A673 (cell line): ENCODE measurements around the gene AARS2. TPM values are rescaled to one million over a fixed set of nuclear protein-coding genes. Genes with fewer than 3 reads are reported as not detected.
A peak's percentile ranks its signal among the peaks of the same experiment; 100 is the strongest.

Source experiments
- BruUV-seq: library from RNA; stranded (reverse); fragments of 400-500 nt; replicated peaks from 2 replicates; lab custom pipeline; 2021; lab: Mats Ljungman, UMichigan
- CTCF ChIA-PET: fragments of 300-600 bp; sonication (Branson Sonifier 250); formaldehyde crosslinking; loops from one replicate; lab custom pipeline; 2022; ENCODE audit warnings: antibody characterized with exemption; lab: Charles Lee
- POLR2A ChIA-PET: fragments of 300-600 bp; sonication (Branson Sonifier 250); formaldehyde crosslinking; loops from one replicate; lab custom pipeline; 2022; ENCODE audit warnings: antibody characterized with exemption; ENCODE audit not compliant: low non-redundant PET; lab: Charles Lee
- DNase-seq: peaks from one replicate; pipeline ENCODE4 v3.0.0-alpha.2; 2015; ENCODE audit warnings: low spot score
- H3K27ac ChIP-seq: fragments of 200-600 bp; sonication (generic); 2 replicates; pipeline ENCODE4 v1.5.1; 2016; ENCODE audit warnings: mixed run types, low read depth, mild to moderate bottlenecking, mixed read lengths, antibody characterized with exemption, low read length; ENCODE audit not compliant: poor library complexity, severe bottlenecking
- H3K27me3 ChIP-seq: fragments of 200-600 bp; sonication (generic); replicated peaks from 2 replicates; pipeline ENCODE4 v1.6.1; 2017; ENCODE audit warnings: mixed run types, low read depth, mild to moderate bottlenecking, mixed read lengths, antibody characterized with exemption, low read length; ENCODE audit not compliant: insufficient read depth, poor library complexity
- H3K36me3 ChIP-seq: fragments of 200-600 bp; sonication (generic); 2 replicates; pipeline ENCODE4 v1.6.1; 2016; ENCODE audit warnings: mixed run types, mild to moderate bottlenecking, mixed read lengths, antibody characterized with exemption, low read length; ENCODE audit not compliant: insufficient read depth, poor library complexity, severe bottlenecking
- H3K4me1 ChIP-seq: fragments of 200-600 bp; sonication (generic); 2 replicates; pipeline ENCODE4 v1.6.1; 2017; ENCODE audit warnings: mixed run types, mild to moderate bottlenecking, mixed read lengths, antibody characterized with exemption, low read length; ENCODE audit not compliant: insufficient read depth, poor library complexity, severe bottlenecking
- H3K4me3 ChIP-seq: fragments of 200-600 bp; sonication (generic); 2 replicates; pipeline ENCODE4 v1.5.1; 2016; ENCODE audit warnings: low read depth, mixed run types, mild to moderate bottlenecking, mixed read lengths, low read length; ENCODE audit not compliant: poor library complexity, severe bottlenecking
- H3K9me3 ChIP-seq: fragments of 200-600 bp; sonication (generic); 2 replicates; pipeline ENCODE4 v1.6.1; 2016; ENCODE audit warnings: mixed run types, low read depth, mild to moderate bottlenecking, mixed read lengths, antibody characterized with exemption, low read length; ENCODE audit not compliant: poor library complexity, severe bottlenecking
- EZH2 ChIP-seq: fragments of 200-600 bp; sonication (generic); IDR thresholded peaks from 2 replicates; pipeline ENCODE4 v1.6.1; 2017; ENCODE audit warnings: borderline replicate concordance, low read depth, mild to moderate bottlenecking, mixed read lengths, antibody characterized with exemption, low read length; ENCODE audit not compliant: poor library complexity, severe bottlenecking
- intact Hi-C: fragments of 100-400 bp; cut with micrococcal nuclease; formaldehyde crosslinking; loops from one replicate; pipeline ENCODE4 v1.10.0; 2022; ENCODE audit not compliant: unreplicated experiment
- total RNA-seq: library from RNA; stranded (reverse); gene quantifications from 2 replicates; pipeline ENCODE4 v1.2.3, GENCODE V29; 2021
- TF ChIP-seq, protein P1 (sequence below): fragments of 300-800, 200-600 bp; sonication (generic); conservative IDR thresholded peaks from 2 replicates; pipeline ENCODE4 v1.5.1; 2017; ENCODE audit warnings: low read depth, mild to moderate bottlenecking, antibody characterized with exemption, low read length, moderate library complexity, mixed read lengths

AARS2 gene
- total RNA-seq, 1 experiment from 2014 or later: 25.0 TPM

- H3K4me3 ChIP-seq: no peak within 1 kb of the TSS
- intact Hi-C loops: no loop called here
- TF ChIP-seq, protein P1, sequence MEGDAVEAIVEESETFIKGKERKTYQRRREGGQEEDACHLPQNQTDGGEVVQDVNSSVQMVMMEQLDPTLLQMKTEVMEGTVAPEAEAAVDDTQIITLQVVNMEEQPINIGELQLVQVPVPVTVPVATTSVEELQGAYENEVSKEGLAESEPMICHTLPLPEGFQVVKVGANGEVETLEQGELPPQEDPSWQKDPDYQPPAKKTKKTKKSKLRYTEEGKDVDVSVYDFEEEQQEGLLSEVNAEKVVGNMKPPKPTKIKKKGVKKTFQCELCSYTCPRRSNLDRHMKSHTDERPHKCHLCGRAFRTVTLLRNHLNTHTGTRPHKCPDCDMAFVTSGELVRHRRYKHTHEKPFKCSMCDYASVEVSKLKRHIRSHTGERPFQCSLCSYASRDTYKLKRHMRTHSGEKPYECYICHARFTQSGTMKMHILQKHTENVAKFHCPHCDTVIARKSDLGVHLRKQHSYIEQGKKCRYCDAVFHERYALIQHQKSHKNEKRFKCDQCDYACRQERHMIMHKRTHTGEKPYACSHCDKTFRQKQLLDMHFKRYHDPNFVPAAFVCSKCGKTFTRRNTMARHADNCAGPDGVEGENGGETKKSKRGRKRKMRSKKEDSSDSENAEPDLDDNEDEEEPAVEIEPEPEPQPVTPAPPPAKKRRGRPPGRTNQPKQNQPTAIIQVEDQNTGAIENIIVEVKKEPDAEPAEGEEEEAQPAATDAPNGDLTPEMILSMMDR: no peak
- peak; percentile 25 for TF ChIP-seq EZH2
- H3K9me3 ChIP-seq: no peaks in the 10 kb centered on the region
- no peaks in the 10 kb centered on the region for H3K4me1 ChIP-seq
- BruUV-seq: no TSS peak
- ChIA-PET POLR2A (no interaction called here), CTCF (interaction anchor here (0.5 kb wide), 1 partner anchor 64 kb away, joined by 3 read pairs; no protein-coding TSS in a partner anchor)
- no peaks in the 10 kb centered on the region for H3K36me3 ChIP-seq
- H3K27me3 ChIP-seq: peaks cover 36% of the 10 kb centered on the region
- H3K27ac ChIP-seq: no peak within 1 kb of the TSS
- no peak for DNase-seq
These were observed 29.3 kb upstream of the AARS2 start, which contains the start of gene SPATS1 for GRCh38 chr6:44342489-44342888. Gene SPATS1, plus strand, starts transcription at chr6:44342650. Its CDS starts 446 bp downstream, at chr6:44343096.

- intact Hi-C loops: no loop called here
- H3K4me3 ChIP-seq: no peak overlapping the region
- no peaks in the 10 kb centered on the region for H3K36me3 ChIP-seq
- peaks cover 36% of the 10 kb centered on the region for H3K27me3 ChIP-seq
- no peak overlapping the region for H3K27ac ChIP-seq
- DNase-seq: no peak
- no peak for TF ChIP-seq EZH2
- TF ChIP-seq, protein P1: no peak
- CTCF ChIA-PET: no interaction called here
- no peaks in the 10 kb centered on the region for H3K9me3 ChIP-seq
- POLR2A ChIA-PET: no interaction called here
- H3K4me1 ChIP-seq: no peaks in the 10 kb centered on the region
- no TSS peak for BruUV-seq
These were observed 28.9 kb upstream of the AARS2 start for GRCh38 chr6:44342052-44342451.

DNA sequence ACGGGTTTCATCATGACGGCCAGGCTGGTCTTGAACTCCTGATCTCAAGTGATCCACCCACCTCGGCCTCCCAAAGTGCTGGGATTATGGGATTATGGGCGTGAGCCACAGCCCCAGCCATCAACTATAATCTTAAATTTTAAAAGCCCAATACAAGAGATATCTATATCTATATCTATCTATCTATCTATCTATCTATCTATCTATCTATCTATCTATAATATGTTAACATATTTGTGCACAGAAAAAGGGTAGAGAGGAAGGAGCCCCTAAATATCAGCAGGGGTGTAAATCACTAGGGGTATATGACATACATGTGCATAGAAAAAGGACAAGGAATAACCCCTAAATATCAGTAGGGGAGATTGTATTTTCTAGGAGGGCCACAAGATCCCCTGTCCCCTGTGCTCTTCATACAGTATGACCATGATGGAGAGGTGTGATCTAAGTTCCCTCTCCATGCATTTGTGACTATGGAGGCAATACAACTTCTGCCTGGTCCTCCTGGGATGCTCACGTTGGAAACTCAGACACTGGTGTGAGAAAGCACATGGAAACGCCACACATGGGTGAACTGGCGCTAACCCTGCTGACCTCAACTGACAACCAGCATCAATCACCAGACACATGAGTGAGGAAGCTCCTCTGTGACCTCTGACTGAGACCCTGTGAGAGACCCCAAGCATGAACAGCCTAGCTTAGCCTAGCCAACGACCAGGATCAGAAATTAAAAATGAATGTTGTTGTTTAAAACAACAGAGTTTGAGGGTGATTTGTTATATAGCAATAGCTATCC is 28.1 kb upstream of the AARS2 start:
- Histone ChIP-seq H3K27me3 (peaks cover 36% of the 10 kb centered on the region), H3K36me3 (no peaks in the 10 kb centered on the region), H3K4me3 (no peak overlapping the region), H3K4me1 (no peaks in the 10 kb centered on the region), H3K27ac (no peak overlapping the region), H3K9me3 (no peaks in the 10 kb centered on the region)
- intact Hi-C loops: no loop called here
- POLR2A ChIA-PET: no interaction called here
- no peak for TF ChIP-seq EZH2
- TF ChIP-seq, protein P1: no peak
- BruUV-seq: no TSS peak
- no peak for DNase-seq
- CTCF ChIA-PET: no interaction called here
